Peyer's patch (tissue), 4 donors: Measurements from ENCODE around the gene FGF22.

Experiments used
- POLR2A ChIP-seq, 2 donors: fragments of 450-650 bp; IDR thresholded peaks; one replicate each; pipeline ENCODE4 v1.5.1; 2017; ENCODE audit warnings: antibody characterized with exemption in 2 of 2, mild to moderate bottlenecking in 2 of 2, moderate library complexity in 2 of 2
- TF ChIP-seq, protein P1 (sequence below), 6 experiments: fragments of 450-650 bp in 4 of 6; fragments of 200-600 bp in 2 of 6; sonication (generic) in 1 of 6; IDR thresholded peaks; one replicate each; pipeline ENCODE4 v1.5.1; 2017 to 2019; ENCODE audit warnings: antibody characterized with exemption in 6 of 6, mild to moderate bottlenecking in 3 of 6, moderate library complexity in 1 of 6

DNA sequence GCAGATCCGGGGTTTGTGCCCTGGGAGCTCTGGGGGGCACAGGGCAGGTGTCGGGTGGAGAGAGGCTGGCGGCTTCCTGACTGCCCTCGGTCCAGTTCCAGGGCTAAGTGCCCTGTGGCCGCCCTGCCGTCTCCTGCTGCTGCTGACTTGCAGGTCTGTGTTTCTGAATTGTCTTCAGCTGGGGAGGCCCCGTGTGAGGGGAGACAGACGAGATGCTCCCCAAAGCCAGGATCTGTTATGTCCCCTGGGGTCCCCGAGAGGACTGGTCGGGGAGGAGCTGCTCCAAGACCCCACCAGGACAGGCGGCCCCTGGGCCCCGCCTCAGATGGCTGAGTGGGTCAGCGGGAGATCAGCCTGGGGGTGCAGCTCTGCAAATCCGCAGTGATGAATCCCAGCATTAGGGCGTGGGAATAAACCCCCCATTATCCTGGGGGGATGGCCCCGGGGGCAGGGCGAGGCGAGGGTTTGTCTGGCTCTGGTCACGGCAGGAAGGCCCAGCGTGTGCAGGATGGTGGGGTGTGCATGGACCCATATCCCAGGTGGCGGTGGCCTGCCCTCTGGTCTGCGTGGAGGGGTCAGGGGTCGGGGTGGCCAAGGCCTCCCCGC lies 45.3 kb upstream of the FGF22 start:
- TF ChIP-seq, protein P1, sequence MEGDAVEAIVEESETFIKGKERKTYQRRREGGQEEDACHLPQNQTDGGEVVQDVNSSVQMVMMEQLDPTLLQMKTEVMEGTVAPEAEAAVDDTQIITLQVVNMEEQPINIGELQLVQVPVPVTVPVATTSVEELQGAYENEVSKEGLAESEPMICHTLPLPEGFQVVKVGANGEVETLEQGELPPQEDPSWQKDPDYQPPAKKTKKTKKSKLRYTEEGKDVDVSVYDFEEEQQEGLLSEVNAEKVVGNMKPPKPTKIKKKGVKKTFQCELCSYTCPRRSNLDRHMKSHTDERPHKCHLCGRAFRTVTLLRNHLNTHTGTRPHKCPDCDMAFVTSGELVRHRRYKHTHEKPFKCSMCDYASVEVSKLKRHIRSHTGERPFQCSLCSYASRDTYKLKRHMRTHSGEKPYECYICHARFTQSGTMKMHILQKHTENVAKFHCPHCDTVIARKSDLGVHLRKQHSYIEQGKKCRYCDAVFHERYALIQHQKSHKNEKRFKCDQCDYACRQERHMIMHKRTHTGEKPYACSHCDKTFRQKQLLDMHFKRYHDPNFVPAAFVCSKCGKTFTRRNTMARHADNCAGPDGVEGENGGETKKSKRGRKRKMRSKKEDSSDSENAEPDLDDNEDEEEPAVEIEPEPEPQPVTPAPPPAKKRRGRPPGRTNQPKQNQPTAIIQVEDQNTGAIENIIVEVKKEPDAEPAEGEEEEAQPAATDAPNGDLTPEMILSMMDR (IDR thresholded peaks at IDR 0.05), result no peak
- TF ChIP-seq POLR2A (IDR thresholded peaks at IDR 0.05), result no peak
